B cell (primary cell): ENCODE results near the gene LIPC.

ENCODE experiments used
- EZH2 ChIP-seq: IDR thresholded peaks from 2 replicates; pipeline ENCODE4 v1.6.1; 2012; ENCODE audit warnings: borderline replicate concordance, low read depth, mild to moderate bottlenecking, moderate library complexity, low read length; ENCODE audit not compliant: insufficient read depth, poor library complexity, severe bottlenecking
- TF ChIP-seq, protein P1 (sequence below): fragments of 200-600 bp; IDR thresholded peaks from one replicate; pipeline ENCODE4 v1.8.0; 2022; ENCODE audit warnings: antibody characterized with exemption, mild to moderate bottlenecking

DNA sequence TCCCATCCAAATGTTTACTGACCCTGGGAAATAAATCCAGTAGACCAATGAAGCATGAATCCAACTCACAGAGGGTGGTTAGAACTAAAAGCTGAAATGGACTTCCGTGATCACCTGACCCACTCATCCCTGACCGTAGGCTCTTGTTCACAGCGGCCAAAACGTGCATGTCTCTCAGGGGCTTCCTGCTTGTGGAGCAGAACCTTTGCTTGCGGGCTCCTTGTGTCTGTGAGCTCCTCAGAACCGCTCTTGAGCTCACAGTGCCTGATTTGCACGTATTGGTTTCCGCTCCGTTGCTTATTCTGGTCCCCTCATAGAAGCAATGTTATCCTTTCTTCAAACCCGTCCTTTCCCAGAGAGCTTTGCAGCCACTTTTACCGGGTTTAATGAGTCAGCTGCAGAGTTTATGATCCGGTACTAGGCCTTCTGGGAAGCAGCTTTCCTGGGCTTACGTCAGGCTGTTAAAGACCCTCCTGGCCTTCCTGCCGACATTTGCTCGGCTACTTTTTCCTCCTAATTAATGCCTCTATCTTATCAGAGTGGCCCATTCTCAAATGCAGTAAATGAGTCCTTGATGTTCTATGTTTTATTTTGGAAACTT is 35.4 kb downstream of the LIPC start:
- no peak for TF ChIP-seq EZH2
- TF ChIP-seq, protein P1, sequence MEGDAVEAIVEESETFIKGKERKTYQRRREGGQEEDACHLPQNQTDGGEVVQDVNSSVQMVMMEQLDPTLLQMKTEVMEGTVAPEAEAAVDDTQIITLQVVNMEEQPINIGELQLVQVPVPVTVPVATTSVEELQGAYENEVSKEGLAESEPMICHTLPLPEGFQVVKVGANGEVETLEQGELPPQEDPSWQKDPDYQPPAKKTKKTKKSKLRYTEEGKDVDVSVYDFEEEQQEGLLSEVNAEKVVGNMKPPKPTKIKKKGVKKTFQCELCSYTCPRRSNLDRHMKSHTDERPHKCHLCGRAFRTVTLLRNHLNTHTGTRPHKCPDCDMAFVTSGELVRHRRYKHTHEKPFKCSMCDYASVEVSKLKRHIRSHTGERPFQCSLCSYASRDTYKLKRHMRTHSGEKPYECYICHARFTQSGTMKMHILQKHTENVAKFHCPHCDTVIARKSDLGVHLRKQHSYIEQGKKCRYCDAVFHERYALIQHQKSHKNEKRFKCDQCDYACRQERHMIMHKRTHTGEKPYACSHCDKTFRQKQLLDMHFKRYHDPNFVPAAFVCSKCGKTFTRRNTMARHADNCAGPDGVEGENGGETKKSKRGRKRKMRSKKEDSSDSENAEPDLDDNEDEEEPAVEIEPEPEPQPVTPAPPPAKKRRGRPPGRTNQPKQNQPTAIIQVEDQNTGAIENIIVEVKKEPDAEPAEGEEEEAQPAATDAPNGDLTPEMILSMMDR: no peak
